Neural progenitor cell (in vitro differentiated cells): ENCODE results near the gene NAA11. TPM values are rescaled to one million over a fixed set of nuclear protein-coding genes. Genes with fewer than 3 reads are reported as not detected.

Source experiments
- DNase-seq: peaks from one replicate; pipeline ENCODE4 v3.0.0-alpha.2; 2016; ENCODE audit warnings: low spot score
- H2AFZ ChIP-seq: fragments of 200-600 bp; sonication (generic); replicated peaks from 2 replicates; pipeline ENCODE4 v1.6.1; 2016; ENCODE audit warnings: antibody characterized with exemption
- H3F3A ChIP-seq: fragments of 200-600 bp; sonication (generic); 2 replicates; pipeline ENCODE4 v1.6.1; 2016; ENCODE audit warnings: antibody characterized with exemption, low read depth
- H3K27ac ChIP-seq: fragments of 200-600 bp; sonication (generic); 2 replicates; pipeline ENCODE4 v1.5.1; 2016; ENCODE audit warnings: mild to moderate bottlenecking
- H3K27me3 ChIP-seq: fragments of 200-600 bp; sonication (generic); 2 replicates; pipeline ENCODE4 v1.6.1; 2016; ENCODE audit warnings: mild to moderate bottlenecking, moderate library complexity
- H3K36me3 ChIP-seq: fragments of 200-600 bp; sonication (generic); 2 replicates; pipeline ENCODE4 v1.5.1; 2016
- H3K4me1 ChIP-seq: fragments of 200-600 bp; sonication (generic); 2 replicates; pipeline ENCODE4 v1.6.1; 2016; ENCODE audit warnings: mixed run types
- H3K4me2 ChIP-seq: fragments of 200-600 bp; sonication (generic); 2 replicates; pipeline ENCODE4 v1.6.1; 2016
- H3K4me3 ChIP-seq: fragments of 200-600 bp; sonication (generic); 2 replicates; pipeline ENCODE4 v1.5.1; 2016
- H3K79me2 ChIP-seq: fragments of 200-600 bp; sonication (generic); 2 replicates; pipeline ENCODE4 v1.6.1; 2016; ENCODE audit warnings: low read depth
- H3K9ac ChIP-seq: fragments of 200-600 bp; sonication (generic); 2 replicates; pipeline ENCODE4 v1.6.1; 2016
- H3K9me3 ChIP-seq: fragments of 200-600 bp; sonication (generic); 2 replicates; pipeline ENCODE4 v1.5.1; 2016; ENCODE audit warnings: low read depth
- H4K20me1 ChIP-seq: fragments of 200-600 bp; sonication (generic); 2 replicates; pipeline ENCODE4 v1.6.1; 2016; ENCODE audit warnings: low read depth
- H3K27ac Mint-ChIP-seq: 3 replicates; pipeline ENCODE4 v1.8.0; 2021; ENCODE audit warnings: mixed read lengths
- H3K27me3 Mint-ChIP-seq: 2 replicates; pipeline ENCODE4 v1.8.0; 2022; ENCODE audit warnings: low read depth, mild to moderate bottlenecking, inconsistent platforms, moderate library complexity, mixed read lengths; ENCODE audit not compliant: insufficient read depth
- H3K36me3 Mint-ChIP-seq: 3 replicates; pipeline ENCODE4 v1.8.0; 2021; ENCODE audit warnings: mixed read lengths
- H3K4me1 Mint-ChIP-seq: 3 replicates; pipeline ENCODE4 v1.8.0; 2021; ENCODE audit warnings: mixed read lengths
- H3K4me3 Mint-ChIP-seq: 3 replicates; pipeline ENCODE4 v1.8.0; 2021; ENCODE audit warnings: mild to moderate bottlenecking, moderate library complexity, mixed read lengths
- H3K9me3 Mint-ChIP-seq: 3 replicates; pipeline ENCODE4 v1.8.0; 2020; ENCODE audit warnings: mixed read lengths
- EZH2 ChIP-seq: fragments of 200-600 bp; sonication (generic); IDR thresholded peaks from 2 replicates; pipeline ENCODE4 v1.6.1; 2017; ENCODE audit warnings: antibody characterized with exemption, mild to moderate bottlenecking, moderate library complexity
- EZH2phosphoT487 ChIP-seq: fragments of 200-600 bp; sonication (generic); IDR thresholded peaks from 2 replicates; pipeline ENCODE4 v1.6.1; 2017; ENCODE audit warnings: antibody characterized with exemption
- total RNA-seq: library from RNA; depleted of rRNA; stranded (reverse); fragments of >200 nt; gene quantifications from 2 replicates; pipeline ENCODE4 v1.2.3, GENCODE V29; 2015; ENCODE audit warnings: low replicate concordance
- TF ChIP-seq, protein P1 (sequence below): fragments of 200-600 bp; sonication (generic); IDR thresholded peaks from 2 replicates; pipeline ENCODE4 v1.5.1; 2017; ENCODE audit warnings: antibody characterized with exemption, mild to moderate bottlenecking

NAA11 gene
- total RNA-seq, 1 donor from 2014 or later = not detected

DNA sequence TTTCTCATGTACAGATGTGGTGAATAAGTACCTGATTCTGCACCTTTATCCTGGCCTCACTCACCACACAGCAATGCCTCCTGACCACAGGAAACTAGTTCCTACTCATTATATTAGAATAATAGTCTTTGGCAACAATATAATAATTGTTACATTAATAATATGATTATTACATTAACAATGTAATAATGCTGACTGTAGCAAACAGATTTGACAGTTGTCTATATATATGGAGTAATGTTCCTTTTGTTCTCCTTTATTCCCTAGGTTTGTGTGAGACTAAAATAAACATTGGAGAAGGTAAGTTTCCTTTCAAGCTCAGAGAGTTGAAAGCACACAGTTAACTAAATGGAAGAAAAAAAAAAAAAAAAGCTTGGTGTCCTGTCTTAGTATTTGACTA is 40.6 kb upstream of the NAA11 start:
- no peaks in the 10 kb centered on the region for H3K36me3 Mint-ChIP-seq
- Histone ChIP-seq H3K79me2 (no peaks in the 10 kb centered on the region), H3K27ac (no peak overlapping the region), H3K9me3 (no peaks in the 10 kb centered on the region), H3F3A (no peaks in the 10 kb centered on the region), H3K4me1 (no peaks in the 10 kb centered on the region), H3K9ac (no peak overlapping the region), H4K20me1 (no peaks in the 10 kb centered on the region), H3K4me3 (no peak overlapping the region), H3K27me3 (no peaks in the 10 kb centered on the region), H3K36me3 (no peaks in the 10 kb centered on the region), H3K4me2 (no peak overlapping the region), H2AFZ (no peak overlapping the region)
- TF ChIP-seq EZH2phosphoT487 (no peak), EZH2 (no peak)
- TF ChIP-seq, protein P1, sequence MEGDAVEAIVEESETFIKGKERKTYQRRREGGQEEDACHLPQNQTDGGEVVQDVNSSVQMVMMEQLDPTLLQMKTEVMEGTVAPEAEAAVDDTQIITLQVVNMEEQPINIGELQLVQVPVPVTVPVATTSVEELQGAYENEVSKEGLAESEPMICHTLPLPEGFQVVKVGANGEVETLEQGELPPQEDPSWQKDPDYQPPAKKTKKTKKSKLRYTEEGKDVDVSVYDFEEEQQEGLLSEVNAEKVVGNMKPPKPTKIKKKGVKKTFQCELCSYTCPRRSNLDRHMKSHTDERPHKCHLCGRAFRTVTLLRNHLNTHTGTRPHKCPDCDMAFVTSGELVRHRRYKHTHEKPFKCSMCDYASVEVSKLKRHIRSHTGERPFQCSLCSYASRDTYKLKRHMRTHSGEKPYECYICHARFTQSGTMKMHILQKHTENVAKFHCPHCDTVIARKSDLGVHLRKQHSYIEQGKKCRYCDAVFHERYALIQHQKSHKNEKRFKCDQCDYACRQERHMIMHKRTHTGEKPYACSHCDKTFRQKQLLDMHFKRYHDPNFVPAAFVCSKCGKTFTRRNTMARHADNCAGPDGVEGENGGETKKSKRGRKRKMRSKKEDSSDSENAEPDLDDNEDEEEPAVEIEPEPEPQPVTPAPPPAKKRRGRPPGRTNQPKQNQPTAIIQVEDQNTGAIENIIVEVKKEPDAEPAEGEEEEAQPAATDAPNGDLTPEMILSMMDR = no peak
- no peak for DNase-seq
- H3K27ac Mint-ChIP-seq = no peak overlapping the region
- H3K4me1 Mint-ChIP-seq = peaks cover 4% of the 10 kb centered on the region
- H3K4me3 Mint-ChIP-seq = no peak overlapping the region
- H3K27me3 Mint-ChIP-seq = peaks cover 2% of the 10 kb centered on the region
- no peaks in the 10 kb centered on the region for H3K9me3 Mint-ChIP-seq

DNA sequence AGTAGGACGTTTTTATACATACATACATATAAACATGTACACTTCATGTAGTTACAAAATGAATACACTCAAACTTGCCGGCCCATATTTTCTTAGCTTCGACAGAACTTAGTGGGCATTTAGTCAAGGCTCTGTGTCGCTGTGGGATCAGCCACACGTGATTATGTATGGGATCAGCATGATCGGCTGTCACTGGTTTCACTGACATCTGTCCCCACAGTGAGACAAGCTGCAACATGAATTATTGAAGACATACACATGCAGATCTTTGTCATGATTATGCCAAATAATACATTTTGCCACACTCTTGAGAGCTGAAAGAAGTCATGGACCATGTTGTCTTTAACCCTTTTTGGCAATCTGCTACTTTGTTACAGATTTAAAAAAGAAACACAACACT is 38.2 kb upstream of the NAA11 start:
- TF ChIP-seq, protein P1 = no peak
- no peak for TF ChIP-seq EZH2phosphoT487
- no peak for TF ChIP-seq EZH2
- no peaks in the 10 kb centered on the region for H3K79me2 ChIP-seq
- no peaks in the 10 kb centered on the region for H3K36me3 Mint-ChIP-seq
- peaks cover 4% of the 10 kb centered on the region for H3K4me1 Mint-ChIP-seq
- no peaks in the 10 kb centered on the region for H3K27me3 ChIP-seq
- H4K20me1 ChIP-seq = no peaks in the 10 kb centered on the region
- no peak overlapping the region for H3K27ac Mint-ChIP-seq
- H3K4me3 ChIP-seq = no peak overlapping the region
- H3K27ac ChIP-seq = no peak overlapping the region
- H3K27me3 Mint-ChIP-seq = no peaks in the 10 kb centered on the region
- no peaks in the 10 kb centered on the region for H3K36me3 ChIP-seq
- no peak overlapping the region for H3K9ac ChIP-seq
- no peaks in the 10 kb centered on the region for H3F3A ChIP-seq
- no peaks in the 10 kb centered on the region for H3K9me3 Mint-ChIP-seq
- no peak overlapping the region for H3K4me3 Mint-ChIP-seq
- no peak overlapping the region for H2AFZ ChIP-seq
- no peak for DNase-seq
- H3K4me1 ChIP-seq = no peaks in the 10 kb centered on the region
- H3K9me3 ChIP-seq = no peaks in the 10 kb centered on the region
- no peak overlapping the region for H3K4me2 ChIP-seq

DNA sequence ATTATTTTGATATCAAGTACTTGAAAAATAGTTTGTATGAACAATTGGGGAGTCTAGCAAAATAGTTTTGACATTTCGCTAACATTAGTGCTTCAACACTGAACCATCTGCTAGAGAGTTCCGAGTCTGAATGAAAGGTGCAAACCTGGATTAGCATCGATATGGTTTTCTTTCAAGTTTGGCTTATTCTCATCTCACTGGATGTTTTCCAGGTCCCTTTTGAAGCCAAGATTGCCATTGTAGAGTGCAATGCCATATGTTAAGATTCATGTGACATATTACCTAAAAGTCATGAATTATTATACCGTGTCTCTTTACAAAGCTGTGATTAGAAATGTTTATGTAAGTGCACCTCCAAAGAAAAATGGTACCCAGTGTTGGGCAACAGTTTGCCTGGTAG is 36.8 kb upstream of the NAA11 start:
- Histone ChIP-seq H3K36me3 (no peaks in the 10 kb centered on the region), H3K9ac (no peak overlapping the region), H3K9me3 (no peaks in the 10 kb centered on the region), H4K20me1 (no peaks in the 10 kb centered on the region), H3K27ac (no peak overlapping the region), H3K4me1 (no peaks in the 10 kb centered on the region), H3F3A (no peaks in the 10 kb centered on the region), H3K79me2 (no peaks in the 10 kb centered on the region), H3K27me3 (no peaks in the 10 kb centered on the region), H3K4me3 (no peak overlapping the region), H3K4me2 (no peak overlapping the region), H2AFZ (no peak overlapping the region)
- Mint-ChIP-seq H3K9me3 (no peaks in the 10 kb centered on the region), H3K27ac (no peak overlapping the region), H3K27me3 (no peaks in the 10 kb centered on the region), H3K4me1 (peaks cover 4% of the 10 kb centered on the region), H3K36me3 (no peaks in the 10 kb centered on the region), H3K4me3 (no peak overlapping the region)
- TF ChIP-seq EZH2phosphoT487 (no peak), EZH2 (no peak)
- TF ChIP-seq, protein P1 = no peak
- DNase-seq = no peak

DNA sequence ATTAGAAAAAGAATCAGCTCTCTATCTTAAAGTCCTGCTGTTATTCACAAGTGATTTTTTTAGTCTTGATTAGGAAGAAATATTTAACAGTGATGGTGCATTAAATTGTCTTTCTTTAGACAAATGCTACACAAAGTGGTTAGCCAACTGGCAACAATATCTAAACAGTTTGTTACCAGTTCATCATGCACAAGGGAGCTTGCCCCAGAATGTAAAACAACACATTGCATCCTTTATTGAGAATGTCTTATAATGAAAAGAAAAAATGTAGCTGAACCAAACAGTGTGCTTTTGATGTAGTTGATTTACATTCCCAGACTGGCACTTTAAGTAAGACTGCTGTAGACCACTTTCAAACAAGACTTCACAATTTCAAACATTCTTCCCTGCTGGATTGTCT is 34.1 kb upstream of the NAA11 start:
- H3F3A ChIP-seq = no peaks in the 10 kb centered on the region
- TF ChIP-seq EZH2phosphoT487 (no peak), EZH2 (no peak)
- TF ChIP-seq, protein P1 = no peak

More for the DNA sequence above, 34.1 kb upstream of the NAA11 start:
- Mint-ChIP-seq H3K4me3 (no peak overlapping the region), H3K36me3 (no peaks in the 10 kb centered on the region), H3K9me3 (no peaks in the 10 kb centered on the region), H3K4me1 (no peaks in the 10 kb centered on the region), H3K27ac (no peak overlapping the region), H3K27me3 (no peaks in the 10 kb centered on the region)
- Histone ChIP-seq H3K9me3 (no peaks in the 10 kb centered on the region), H3K4me2 (no peak overlapping the region), H3K27ac (no peak overlapping the region), H3K4me1 (no peaks in the 10 kb centered on the region), H3K9ac (no peak overlapping the region), H3K4me3 (no peak overlapping the region), H3K36me3 (no peaks in the 10 kb centered on the region), H2AFZ (peak overlapping the region; percentile 63), H3K27me3 (no peaks in the 10 kb centered on the region), H3K79me2 (no peaks in the 10 kb centered on the region), H4K20me1 (no peaks in the 10 kb centered on the region)
- no peak for DNase-seq
